Stimulated activated CD8-positive, alpha-beta memory T cell treated with anti-CD3 and anti-CD28 coated beads, Interleukin-7, amount 100 ng/mL, for 24 hours (primary cell): Measurements from ENCODE around the gene ZNF2.

Experiments used
- DNase-seq: peaks from one replicate; pipeline ENCODE4 v3.0.0-alpha.2; 2020; ENCODE audit warnings: low read depth

ZNF2 gene

DNA sequence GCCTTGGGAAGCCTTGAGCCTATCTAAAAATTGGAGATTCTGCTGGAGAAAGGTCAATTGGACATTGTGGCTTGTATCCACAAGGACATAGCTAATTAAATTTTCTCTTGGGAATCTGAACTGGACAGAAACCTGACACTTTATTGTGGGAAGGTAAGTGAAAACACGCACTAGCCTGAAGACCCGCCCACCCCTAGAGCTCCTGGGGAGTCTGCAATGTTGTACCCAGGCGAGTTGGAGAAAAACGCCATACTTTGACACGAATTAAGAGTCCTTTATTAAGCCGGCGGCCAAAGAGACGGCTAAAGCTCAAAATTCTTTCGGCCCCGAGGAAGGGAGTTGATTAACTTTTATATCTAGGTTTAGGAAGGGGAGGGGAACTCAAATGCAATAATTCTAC is 40.5 kb downstream of the ZNF2 start:
- no peak for DNase-seq

DNA sequence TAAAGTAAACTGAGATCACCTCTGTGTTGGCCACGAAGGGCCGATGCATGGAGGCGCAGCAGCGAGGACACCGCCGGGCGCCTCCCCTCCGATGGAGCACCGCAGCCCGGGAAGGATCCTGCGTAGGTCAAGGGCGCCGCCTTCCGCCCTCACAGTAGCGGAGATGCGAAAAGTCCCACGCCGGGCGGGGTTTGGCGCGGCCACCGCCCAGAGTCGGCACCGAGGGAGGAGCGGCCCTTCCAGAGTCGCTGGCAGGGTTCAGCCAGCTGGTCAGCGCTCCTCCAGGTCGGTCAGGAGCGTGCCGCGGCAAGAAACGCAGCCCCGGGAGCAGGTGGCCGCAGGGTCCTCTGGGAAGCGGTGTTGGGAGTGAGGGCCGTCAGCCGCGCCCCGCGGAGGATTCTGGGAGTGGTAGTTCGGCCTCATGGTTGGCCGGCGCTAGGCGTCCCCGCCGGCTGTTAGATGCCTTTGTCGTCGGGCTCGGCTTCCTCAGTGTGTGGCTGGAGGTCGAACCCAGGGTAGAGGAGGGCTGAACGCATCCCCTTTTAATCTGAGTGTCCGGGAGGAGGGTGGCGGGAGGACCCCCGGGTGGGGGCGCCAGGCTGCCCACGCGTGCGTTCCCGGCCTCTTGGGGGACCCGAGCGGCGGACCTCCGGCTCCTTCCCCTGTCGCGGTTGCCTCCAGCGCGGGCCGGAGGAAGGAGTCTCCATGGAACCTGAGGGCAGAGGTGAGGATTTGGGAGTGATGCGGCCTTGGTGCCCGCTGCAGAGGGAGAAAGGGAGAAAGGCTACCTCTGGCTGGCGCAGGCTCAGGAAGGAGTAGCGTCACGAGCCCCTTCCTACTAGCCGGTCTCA is 41.7 kb downstream of the ZNF2 start, which contains the start of gene ZNF892:
Gene ZNF892 (plus strand): TSS at position 411 of the 851 bp plus-strand sequence. CDS start 295 bp downstream, at position 706.
- peak; percentile 66 for DNase-seq

DNA sequence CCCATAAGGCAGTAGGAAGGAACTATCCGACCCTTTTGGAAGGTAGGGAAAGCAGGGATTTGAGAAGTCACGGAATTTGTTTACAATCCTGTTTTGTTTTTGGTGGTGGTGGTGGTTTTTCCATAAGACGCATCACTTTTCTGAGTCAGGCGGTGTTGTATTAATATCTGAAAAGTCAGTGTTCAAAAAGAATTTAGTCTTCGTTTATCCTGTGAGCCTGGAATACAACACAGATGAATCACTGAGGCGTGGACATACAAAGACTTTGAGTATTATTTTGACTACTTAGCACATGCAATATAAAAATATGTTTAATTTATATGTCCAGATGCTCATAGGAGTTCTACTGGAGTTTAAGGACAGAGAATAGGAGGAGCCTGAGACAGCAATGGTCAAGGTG is 42.5 kb downstream of the ZNF2 start:
- no peak for DNase-seq

DNA sequence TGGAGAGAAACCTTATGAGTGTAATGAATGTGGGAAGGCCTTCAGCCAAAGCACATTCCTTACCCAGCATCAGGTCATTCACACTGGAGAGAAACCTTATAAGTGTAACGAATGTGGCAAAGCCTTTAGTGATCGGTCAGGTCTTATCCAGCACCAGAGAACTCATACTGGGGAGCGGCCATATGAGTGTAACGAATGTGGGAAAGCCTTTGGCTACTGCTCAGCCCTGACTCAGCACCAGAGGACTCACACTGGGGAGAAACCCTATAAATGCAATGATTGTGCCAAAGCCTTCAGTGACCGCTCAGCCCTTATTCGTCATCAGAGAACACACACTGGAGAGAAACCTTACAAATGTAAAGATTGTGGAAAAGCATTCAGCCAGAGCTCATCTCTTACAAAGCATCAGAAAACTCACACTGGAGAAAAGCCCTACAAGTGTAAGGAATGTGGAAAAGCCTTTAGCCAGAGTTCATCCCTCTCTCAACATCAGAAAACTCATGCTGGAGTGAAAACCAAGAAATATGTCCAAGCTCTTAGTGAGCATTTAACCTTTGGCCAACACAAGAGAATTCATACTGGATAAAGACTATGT is 49.5 kb downstream of the ZNF2 start:
- no peak for DNase-seq

DNA sequence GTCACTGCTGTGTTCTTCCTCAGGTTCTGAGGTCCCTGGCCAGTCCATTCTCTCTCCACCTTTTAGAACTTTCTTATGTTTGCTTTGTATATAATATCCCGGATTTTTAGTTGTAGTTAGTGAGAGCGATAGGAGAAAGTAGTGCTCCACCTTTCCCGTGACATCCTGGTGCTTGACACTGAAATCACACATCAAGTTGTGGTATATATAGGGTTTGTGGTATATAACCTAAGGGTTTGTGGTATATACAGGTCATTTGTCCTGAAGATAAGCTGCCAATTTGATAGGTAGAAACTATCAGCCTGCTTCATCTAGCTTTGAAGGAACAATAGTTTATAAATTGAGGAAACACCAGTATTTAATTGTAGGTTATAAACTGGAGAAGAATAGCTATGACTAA is 54.8 kb downstream of the ZNF2 start:
- no peak for DNase-seq

DNA sequence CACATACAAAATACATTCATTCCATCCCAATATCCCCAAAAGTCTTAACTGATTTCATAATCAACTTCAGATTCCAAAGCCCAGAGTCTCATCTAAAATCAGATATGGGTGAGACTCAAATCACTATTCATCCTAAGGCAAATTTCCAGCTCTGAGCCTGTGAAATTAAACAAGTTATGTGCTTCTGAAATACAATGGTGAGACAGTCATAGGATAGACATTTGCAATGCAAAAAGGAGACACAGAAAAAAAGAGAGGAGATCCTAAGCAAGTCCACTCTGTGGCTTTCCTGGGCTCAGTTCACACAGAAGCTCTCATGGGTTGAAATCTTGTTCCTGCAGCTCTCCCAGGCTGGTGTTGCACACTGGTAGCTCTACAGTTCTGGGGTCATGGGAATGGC is 60.0 kb downstream of the ZNF2 start:
- DNase-seq = no peak

DNA sequence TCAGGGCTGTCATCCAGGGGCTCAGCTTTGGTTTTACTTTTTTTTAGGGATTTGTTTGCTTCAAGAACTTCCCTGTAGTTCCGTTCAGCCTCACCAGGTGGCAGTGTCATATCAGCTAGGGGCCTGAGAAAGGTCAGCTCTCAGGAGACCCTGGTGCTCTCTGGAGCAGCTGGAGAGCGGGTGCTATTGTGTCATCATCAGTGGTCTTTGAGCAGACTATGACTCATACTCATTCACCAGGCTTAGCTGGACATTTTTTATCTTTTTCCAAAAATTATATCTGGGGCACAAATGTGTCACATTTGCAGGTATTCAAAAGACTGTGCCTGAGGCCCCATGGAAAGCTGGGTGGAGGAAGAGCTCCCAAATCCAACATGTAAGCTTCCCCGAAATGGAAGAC is 66.1 kb downstream of the ZNF2 start:
- DNase-seq = peak; percentile 9

DNA sequence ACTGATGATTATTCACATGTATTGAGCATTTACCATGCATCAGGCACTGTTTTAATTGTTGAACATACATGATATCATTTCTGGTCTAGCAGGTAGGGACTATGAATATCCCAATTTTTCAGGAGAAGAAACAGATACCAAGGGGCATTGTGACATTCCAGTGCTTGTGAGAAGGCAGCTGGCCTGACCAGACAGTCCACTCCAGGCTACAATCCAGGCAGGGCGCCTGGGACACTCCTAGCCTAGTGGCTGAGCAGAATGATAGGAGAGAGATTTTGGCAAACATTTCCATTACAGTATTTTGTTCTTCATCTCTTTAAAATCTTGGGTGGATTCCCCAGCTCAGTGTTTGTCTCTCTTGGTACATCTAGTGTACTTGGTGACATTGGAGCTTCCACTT is 66.6 kb downstream of the ZNF2 start:
- no peak for DNase-seq
